BLaER1 treated with 17β-estradiol and CSF1 and Interleukin-3, amounts not matched to agents 10 nM and 100 nM (cell line): Measurements from ENCODE around the gene PLA2G1B.
"Not testable (repeated sequence)": the region's sequence is repeated elsewhere in the genome, so short reads cannot be mapped to it uniquely, and the experiment has no call there.

Experiments used
- H3K27ac ChIP-seq, 11 experiments: shearing (Covaris generic); formaldehyde crosslinking; 2 replicates each; pipeline ENCODE4 v1.8.1; 2022
- H3K27me3 ChIP-seq, 11 experiments: shearing (Covaris generic); formaldehyde crosslinking; 2 replicates each; pipeline ENCODE4 v1.8.1; 2022
- H3K36me3 ChIP-seq, 11 experiments: shearing (Covaris generic); formaldehyde crosslinking; 2 replicates each; pipeline ENCODE4 v1.8.1; 2022
- H3K4me1 ChIP-seq, 10 experiments: shearing (Covaris generic); formaldehyde crosslinking; 2 replicates each; pipeline ENCODE4 v1.8.1; 2022
- H3K4me2 ChIP-seq, 11 experiments: shearing (Covaris generic); formaldehyde crosslinking; 2 replicates each; pipeline ENCODE4 v1.8.1; 2022
- H3K4me3 ChIP-seq, 10 experiments: shearing (Covaris generic); formaldehyde crosslinking; 2 replicates each; pipeline ENCODE4 v1.8.1; 2022
- H3K9ac ChIP-seq, 11 experiments: shearing (Covaris generic); formaldehyde crosslinking; 2 replicates each; pipeline ENCODE4 v1.8.1; 2022
- H3K9me3 ChIP-seq, 11 experiments: shearing (Covaris generic); formaldehyde crosslinking; replicated peaks in 1 of 11; 2 replicates each; pipeline ENCODE4 v1.8.1; 2022
- H4K20me1 ChIP-seq, 11 experiments: shearing (Covaris generic); formaldehyde crosslinking; 2 replicates each; pipeline ENCODE4 v1.8.1; 2022
- Cebpa-rat ChIP-seq, 11 experiments: shearing (Covaris generic); IDR thresholded peaks; 2 replicates each; pipeline ENCODE4 v1.8.1; 2022

Gene PLA2G1B

GRCh38 chr12:120342175-120343038 is 14.8 kb upstream of the PLA2G1B start:
- no peaks in the 10 kb centered on the region for H4K20me1 ChIP-seq
- H3K27me3 ChIP-seq = no peaks in the 10 kb centered on the region
- H3K4me2 ChIP-seq = no peak overlapping the region
- peaks cover 0 to 14% (median 3%) of the 10 kb centered on the region in 10 experiments; a peak in 7 of 20 replicates for H3K4me1 ChIP-seq
- no peak overlapping the region for H3K9ac ChIP-seq
- peaks cover 15 to 28% (median 19%) of the 10 kb centered on the region in 11 experiments for H3K9me3 ChIP-seq
- no peaks in the 10 kb centered on the region for H3K36me3 ChIP-seq
- no peak overlapping the region for H3K27ac ChIP-seq
- no peak for TF ChIP-seq Cebpa-rat (IDR thresholded peaks at IDR 0.05)
- no peak overlapping the region for H3K4me3 ChIP-seq

DNA sequence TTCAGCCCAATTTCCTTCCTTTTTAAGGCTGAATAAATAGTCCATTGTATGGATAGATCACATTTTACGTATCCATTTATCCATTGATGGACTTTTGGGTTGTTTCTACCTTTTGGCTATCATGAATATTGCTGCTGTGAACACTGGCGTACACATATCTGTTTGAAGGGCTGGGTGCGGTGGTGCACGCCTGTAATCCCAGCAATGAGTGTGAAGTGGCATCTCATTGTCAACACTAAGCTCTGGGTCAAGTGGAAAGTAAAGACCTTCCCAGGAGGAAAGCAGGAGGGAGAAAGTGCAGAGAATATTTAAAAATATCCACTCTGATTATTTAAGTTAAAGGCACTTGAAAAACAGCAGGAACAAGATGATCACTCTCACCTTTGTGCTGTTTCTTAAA is 11.7 kb upstream of the PLA2G1B start:
- Histone ChIP-seq H4K20me1 (no peaks in the 10 kb centered on the region), H3K4me1 (no peaks in the 10 kb centered on the region), H3K36me3 (peaks cover 0 to 3% (median 0%) of the 10 kb centered on the region in 11 experiments; a peak in 2 of 22 replicates), H3K27me3 (no peaks in the 10 kb centered on the region), H3K9ac (no peak overlapping the region), H3K9me3 (peaks cover 36 to 55% (median 41%) of the 10 kb centered on the region in 11 experiments), H3K4me2 (no peak overlapping the region), H3K4me3 (no peak overlapping the region), H3K27ac (no peak overlapping the region)
- TF ChIP-seq Cebpa-rat (IDR thresholded peaks at IDR 0.05) = no peak

GRCh38 chr12:120337730-120338129 is 10.2 kb upstream of the PLA2G1B start:
- peaks cover 0 to 3% (median 0%) of the 10 kb centered on the region in 11 experiments; a peak in 2 of 22 replicates for H3K36me3 ChIP-seq
- no peaks in the 10 kb centered on the region for H3K4me1 ChIP-seq
- TF ChIP-seq Cebpa-rat (IDR thresholded peaks at IDR 0.05) = no peak
- H3K9me3 ChIP-seq = peaks cover 36 to 55% (median 41%) of the 10 kb centered on the region in 11 experiments
- H3K9ac ChIP-seq = no peak overlapping the region
- H3K27ac ChIP-seq = no peak overlapping the region
- no peaks in the 10 kb centered on the region for H3K27me3 ChIP-seq
- no peak overlapping the region for H3K4me2 ChIP-seq
- no peaks in the 10 kb centered on the region for H4K20me1 ChIP-seq
- H3K4me3 ChIP-seq = no peak overlapping the region

GRCh38 chr12:120336392-120336791 is 8.8 kb upstream of the PLA2G1B start:
- not testable (repeated sequence) for H3K4me2 ChIP-seq, H3K4me1 ChIP-seq, H3K36me3 ChIP-seq, H3K4me3 ChIP-seq, H3K27me3 ChIP-seq, H4K20me1 ChIP-seq, H3K27ac ChIP-seq, H3K9ac ChIP-seq
- H3K9me3 ChIP-seq = peaks cover 36 to 55% (median 41%) of the 10 kb centered on the region in 11 experiments

DNA sequence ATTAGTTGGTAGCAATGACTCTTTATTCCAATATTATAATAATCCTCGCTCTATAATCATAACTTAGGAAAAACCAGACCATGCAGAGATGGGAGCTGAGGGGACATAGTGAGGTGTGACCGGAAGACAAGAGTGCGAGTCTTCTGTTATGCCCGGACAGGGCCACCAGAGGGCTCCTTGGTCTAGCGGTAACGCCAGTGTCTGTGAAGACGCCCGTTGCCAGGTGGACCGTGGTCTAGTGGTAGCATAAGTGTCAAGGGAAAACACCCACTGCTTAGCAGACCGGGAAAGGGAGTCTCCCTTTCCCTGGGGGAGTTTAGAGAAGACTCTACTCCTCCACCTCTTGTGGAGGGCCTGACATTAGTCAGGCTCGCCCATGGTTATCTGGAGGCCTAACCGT is 7.9 kb upstream of the PLA2G1B start:
- H3K36me3 ChIP-seq, H3K27me3 ChIP-seq, H3K4me2 ChIP-seq, H3K27ac ChIP-seq, H3K4me3 ChIP-seq, H4K20me1 ChIP-seq, H3K9ac ChIP-seq, H3K4me1 ChIP-seq: not testable (repeated sequence)
- H3K9me3 ChIP-seq = peaks cover 36 to 55% (median 41%) of the 10 kb centered on the region in 11 experiments

GRCh38 chr12:120332523-120332922 is 4.9 kb upstream of the PLA2G1B start:
- no peak overlapping the region for H3K4me3 ChIP-seq
- H3K27me3 ChIP-seq = no peaks in the 10 kb centered on the region
- no peak overlapping the region for H3K4me2 ChIP-seq
- TF ChIP-seq Cebpa-rat (IDR thresholded peaks at IDR 0.05) = no peak
- no peak overlapping the region for H3K9ac ChIP-seq
- H3K4me1 ChIP-seq = no peaks in the 10 kb centered on the region
- peaks cover 18 to 28% (median 24%) of the 10 kb centered on the region in 11 experiments for H3K9me3 ChIP-seq
- H3K27ac ChIP-seq = no peak overlapping the region
- H3K36me3 ChIP-seq = peaks cover 0 to 3% (median 0%) of the 10 kb centered on the region in 11 experiments; a peak in 2 of 22 replicates
- no peaks in the 10 kb centered on the region for H4K20me1 ChIP-seq

DNA sequence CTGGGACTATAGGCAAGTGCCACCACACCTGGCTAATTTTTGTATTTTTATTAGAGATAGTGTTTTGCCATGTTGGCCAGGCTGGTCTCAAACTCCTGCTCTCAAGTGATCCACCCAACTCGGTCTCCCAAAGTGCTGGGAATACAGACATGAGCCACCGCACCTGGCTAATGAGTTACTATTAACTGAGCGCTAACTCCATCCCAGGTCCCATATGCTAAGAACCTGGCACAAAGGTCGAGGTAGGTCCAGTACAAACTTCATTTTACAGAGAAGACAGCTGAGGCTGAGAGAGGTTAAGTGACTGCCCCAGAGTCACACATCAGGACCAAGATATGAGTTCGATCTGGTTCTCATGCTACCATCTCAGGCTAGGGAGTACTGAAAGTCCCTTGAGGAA is 4.5 kb upstream of the PLA2G1B start:
- H3K27me3 ChIP-seq = no peaks in the 10 kb centered on the region
- TF ChIP-seq Cebpa-rat (IDR thresholded peaks at IDR 0.05) = no peak
- no peaks in the 10 kb centered on the region for H3K4me1 ChIP-seq
- H3K27ac ChIP-seq = no peak overlapping the region
- no peak overlapping the region for H3K4me2 ChIP-seq
- H3K9me3 ChIP-seq = peaks cover 13 to 23% (median 20%) of the 10 kb centered on the region in 11 experiments
- no peak overlapping the region for H3K9ac ChIP-seq
- H4K20me1 ChIP-seq = no peaks in the 10 kb centered on the region
- peaks cover 0 to 3% (median 0%) of the 10 kb centered on the region in 11 experiments; a peak in 2 of 22 replicates for H3K36me3 ChIP-seq
- no peak overlapping the region for H3K4me3 ChIP-seq

DNA sequence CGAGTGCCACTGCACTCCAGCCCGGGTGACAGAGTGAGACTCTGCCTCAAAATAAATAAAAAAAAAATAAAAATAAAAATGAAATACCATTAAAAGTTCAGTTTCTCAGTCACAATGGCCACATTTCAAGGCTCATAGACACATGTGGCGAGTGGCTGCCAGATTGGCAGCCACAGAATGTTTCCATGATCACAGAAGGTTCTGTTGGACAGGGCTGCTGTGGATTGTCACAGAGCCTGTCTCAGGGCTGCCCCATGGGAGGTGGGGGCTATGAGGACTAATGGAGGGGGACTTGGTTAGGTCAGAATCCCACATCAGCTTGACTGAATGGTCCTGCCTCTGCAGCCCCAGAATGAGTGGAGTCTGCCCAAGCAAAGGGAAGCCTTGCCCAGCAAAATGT is 3.8 kb upstream of the PLA2G1B start:
- no peaks in the 10 kb centered on the region for H3K4me1 ChIP-seq
- peaks cover 7 to 17% (median 13%) of the 10 kb centered on the region in 11 experiments for H3K9me3 ChIP-seq
- H3K4me2 ChIP-seq = no peak overlapping the region
- no peaks in the 10 kb centered on the region for H4K20me1 ChIP-seq
- no peak overlapping the region for H3K27ac ChIP-seq
- H3K4me3 ChIP-seq = no peak overlapping the region
- no peak overlapping the region for H3K9ac ChIP-seq
- no peaks in the 10 kb centered on the region for H3K27me3 ChIP-seq
- no peak for TF ChIP-seq Cebpa-rat (IDR thresholded peaks at IDR 0.05)
- H3K36me3 ChIP-seq = no peaks in the 10 kb centered on the region

GRCh38 chr12:120328228-120328627 is 649 bp upstream of the PLA2G1B start:
- Histone ChIP-seq H3K4me1 (peaks cover 0 to 6% (median 0%) of the 10 kb centered on the region in 10 experiments; a peak in 4 of 20 replicates), H3K9me3 (no peaks in the 10 kb centered on the region), H3K4me2 (no peak overlapping the region), H3K27ac (no peak overlapping the region), H3K27me3 (no peaks in the 10 kb centered on the region), H4K20me1 (no peaks in the 10 kb centered on the region), H3K36me3 (no peaks in the 10 kb centered on the region), H3K4me3 (no peak overlapping the region), H3K9ac (no peak overlapping the region)
- no peak for TF ChIP-seq Cebpa-rat (IDR thresholded peaks at IDR 0.05)
